HEK293 (cell line): ENCODE results near the gene NUDT16L1.

Source experiments
- BCL11A ChIP-seq: fragments of 450-650 bp; formaldehyde crosslinking; IDR thresholded peaks from 2 replicates; pipeline ENCODE4 v1.5.1; 2016; ENCODE audit warnings: low read depth, missing biosample characterization, missing genetic modification characterization
- REPIN1 ChIP-seq: fragments of 450-650 bp; formaldehyde crosslinking; IDR thresholded peaks from 2 replicates; pipeline ENCODE4 v1.5.1; 2017; ENCODE audit warnings: missing biosample characterization, missing genetic modification characterization, low read depth
- SALL2 ChIP-seq: fragments of 450-650 bp; formaldehyde crosslinking; IDR thresholded peaks from 2 replicates; pipeline ENCODE4 v1.5.0; 2017; ENCODE audit warnings: missing biosample characterization, mild to moderate bottlenecking, missing genetic modification characterization, borderline replicate concordance
- SETDB1 ChIP-seq: IDR thresholded peaks from one replicate; pipeline ENCODE4 v1.6.1; 2017; ENCODE audit warnings: mild to moderate bottlenecking, low read length, moderate library complexity, mixed read lengths; ENCODE audit not compliant: insufficient read length
- ZIC2 ChIP-seq: fragments of 450-650 bp; formaldehyde crosslinking; IDR thresholded peaks from 2 replicates; pipeline ENCODE4 v1.5.1; 2016; ENCODE audit warnings: missing biosample characterization, missing genetic modification characterization
- ZNF391 ChIP-seq: fragments of 450-650 bp; formaldehyde crosslinking; IDR thresholded peaks from 2 replicates; pipeline ENCODE4 v1.5.1; 2016; ENCODE audit warnings: low read depth, missing biosample characterization, missing genetic modification characterization, borderline replicate concordance
- ZNF433 ChIP-seq: fragments of 450-650 bp; formaldehyde crosslinking; IDR thresholded peaks from 2 replicates; pipeline ENCODE4 v1.5.1; 2016; ENCODE audit warnings: missing biosample characterization, missing genetic modification characterization, low read depth
- ZNF544 ChIP-seq: fragments of 450-650 bp; formaldehyde crosslinking; IDR thresholded peaks from 2 replicates; pipeline ENCODE4 v1.5.0; 2017; ENCODE audit warnings: missing biosample characterization, missing genetic modification characterization
- ZNF707 ChIP-seq: fragments of 450-650 bp; formaldehyde crosslinking; IDR thresholded peaks from 2 replicates; pipeline ENCODE4 v1.5.1; 2016; ENCODE audit warnings: missing biosample characterization, missing genetic modification characterization
- TF ChIP-seq, protein P1 (sequence below): fragments of 450-650 bp; formaldehyde crosslinking; IDR thresholded peaks from 2 replicates; pipeline ENCODE4 v1.5.1; 2016; ENCODE audit warnings: missing biosample characterization, missing genetic modification characterization
- TF ChIP-seq, protein P2 (sequence below): fragments of 450-650 bp; formaldehyde crosslinking; IDR thresholded peaks from 2 replicates; pipeline ENCODE4 v1.5.1; 2016; ENCODE audit warnings: missing biosample characterization, missing genetic modification characterization

DNA sequence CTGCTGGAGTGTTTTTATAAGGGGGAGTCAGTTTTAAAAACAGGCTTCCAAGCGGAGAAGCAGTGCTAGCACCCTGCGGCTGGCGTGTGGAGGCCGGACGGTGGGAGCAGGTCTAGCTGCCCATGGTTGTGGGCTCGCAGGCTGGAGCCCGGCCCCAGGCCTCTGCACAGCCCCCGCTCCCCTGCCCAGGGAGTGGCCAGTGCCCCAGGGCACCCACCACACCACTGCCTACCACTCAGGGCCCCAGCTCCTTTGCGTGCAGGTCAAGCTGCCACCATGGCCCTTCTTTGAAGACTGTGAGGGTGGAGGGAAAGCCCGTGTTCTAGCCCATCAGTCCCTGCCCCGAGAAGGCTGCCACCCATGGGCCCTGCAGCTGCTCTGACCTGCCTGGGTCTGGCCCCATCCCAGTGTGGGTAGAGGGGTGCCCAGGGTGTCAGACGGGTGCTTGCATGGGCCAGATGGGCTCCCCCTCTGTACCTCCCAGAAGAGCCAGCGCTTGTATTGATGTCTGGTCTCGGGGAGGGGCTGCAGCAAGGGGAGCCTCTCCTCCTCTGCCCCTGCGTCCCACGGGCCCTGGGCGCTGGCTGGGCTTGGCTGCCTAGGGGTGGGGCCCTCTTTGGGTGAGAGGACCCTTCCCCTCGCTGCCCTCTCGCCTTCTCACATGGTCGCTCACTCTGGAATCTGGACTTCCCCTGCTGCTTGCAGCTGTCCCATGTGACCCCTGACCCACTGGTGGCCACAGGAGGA, 1.5 kb upstream of the NUDT16L1 start:
- TF ChIP-seq, protein P1, sequence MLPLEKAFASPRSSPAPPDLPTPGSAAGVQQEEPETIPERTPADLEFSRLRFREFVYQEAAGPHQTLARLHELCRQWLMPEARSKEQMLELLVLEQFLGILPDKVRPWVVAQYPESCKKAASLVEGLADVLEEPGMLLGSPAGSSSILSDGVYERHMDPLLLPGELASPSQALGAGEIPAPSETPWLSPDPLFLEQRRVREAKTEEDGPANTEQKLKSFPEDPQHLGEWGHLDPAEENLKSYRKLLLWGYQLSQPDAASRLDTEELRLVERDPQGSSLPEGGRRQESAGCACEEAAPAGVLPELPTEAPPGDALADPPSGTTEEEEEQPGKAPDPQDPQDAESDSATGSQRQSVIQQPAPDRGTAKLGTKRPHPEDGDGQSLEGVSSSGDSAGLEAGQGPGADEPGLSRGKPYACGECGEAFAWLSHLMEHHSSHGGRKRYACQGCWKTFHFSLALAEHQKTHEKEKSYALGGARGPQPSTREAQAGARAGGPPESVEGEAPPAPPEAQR (tag by site-specific recombination): no peak
- TF ChIP-seq BCL11A (tag by site-specific recombination): no peak
- TF ChIP-seq REPIN1 (tag by site-specific recombination): no peak
- TF ChIP-seq, protein P2, sequence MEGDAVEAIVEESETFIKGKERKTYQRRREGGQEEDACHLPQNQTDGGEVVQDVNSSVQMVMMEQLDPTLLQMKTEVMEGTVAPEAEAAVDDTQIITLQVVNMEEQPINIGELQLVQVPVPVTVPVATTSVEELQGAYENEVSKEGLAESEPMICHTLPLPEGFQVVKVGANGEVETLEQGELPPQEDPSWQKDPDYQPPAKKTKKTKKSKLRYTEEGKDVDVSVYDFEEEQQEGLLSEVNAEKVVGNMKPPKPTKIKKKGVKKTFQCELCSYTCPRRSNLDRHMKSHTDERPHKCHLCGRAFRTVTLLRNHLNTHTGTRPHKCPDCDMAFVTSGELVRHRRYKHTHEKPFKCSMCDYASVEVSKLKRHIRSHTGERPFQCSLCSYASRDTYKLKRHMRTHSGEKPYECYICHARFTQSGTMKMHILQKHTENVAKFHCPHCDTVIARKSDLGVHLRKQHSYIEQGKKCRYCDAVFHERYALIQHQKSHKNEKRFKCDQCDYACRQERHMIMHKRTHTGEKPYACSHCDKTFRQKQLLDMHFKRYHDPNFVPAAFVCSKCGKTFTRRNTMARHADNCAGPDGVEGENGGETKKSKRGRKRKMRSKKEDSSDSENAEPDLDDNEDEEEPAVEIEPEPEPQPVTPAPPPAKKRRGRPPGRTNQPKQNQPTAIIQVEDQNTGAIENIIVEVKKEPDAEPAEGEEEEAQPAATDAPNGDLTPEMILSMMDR (tag by site-specific recombination): no peak
- no peak for TF ChIP-seq SALL2 (tag by site-specific recombination)
- no peak for TF ChIP-seq ZNF433
- no peak for TF ChIP-seq ZNF544 (tag by site-specific recombination)
- TF ChIP-seq SETDB1: no peak
- TF ChIP-seq ZIC2 (tag by site-specific recombination): no peak
- TF ChIP-seq ZNF391: no peak
- TF ChIP-seq ZNF707 (tag by site-specific recombination): no peak
